HCEC 1CT (cell line): Measurements from ENCODE around the gene COMMD4.
A peak's percentile ranks its signal among the peaks of the same experiment; 100 is the strongest.

Experiments used
- DNase-seq: peaks from one replicate; pipeline ENCODE4 v3.0.0-alpha.2; 2017

The COMMD4 gene

DNA sequence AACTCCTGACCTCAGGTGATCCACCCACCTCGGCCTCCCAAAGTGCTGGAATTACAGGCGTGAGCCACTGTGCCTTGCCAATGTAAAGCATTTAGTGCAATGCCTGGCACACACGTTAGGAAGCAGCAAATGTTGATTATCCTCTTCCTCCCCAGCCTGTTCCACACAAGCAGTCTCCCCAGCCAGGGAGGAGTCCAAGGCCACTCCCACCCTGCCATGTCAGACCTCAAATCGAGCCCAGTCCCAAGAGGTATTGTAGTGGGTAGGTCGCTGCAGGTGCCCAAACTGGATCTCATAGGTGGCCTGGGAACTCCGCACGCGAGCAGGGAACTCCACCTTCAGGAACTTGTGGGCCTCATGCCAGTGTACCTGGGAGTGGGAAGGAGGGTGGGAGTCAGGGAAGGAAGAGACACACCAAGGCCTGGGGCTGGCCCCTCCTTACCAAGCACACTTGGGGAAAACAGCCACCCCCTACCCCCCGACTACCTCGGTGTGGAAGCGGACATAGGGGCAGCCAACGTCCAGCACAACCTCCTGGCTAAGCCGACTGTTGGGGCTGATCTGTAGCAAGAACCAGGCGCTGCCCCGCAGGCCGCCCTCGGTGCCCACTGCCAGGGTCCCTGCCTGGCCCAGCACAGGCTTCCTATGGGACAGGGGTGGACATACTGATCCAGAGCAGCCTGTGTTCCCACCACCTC is 22.3 kb downstream of the COMMD4 start:
- no peak for DNase-seq

GRCh38 chr15:75358771-75359536 is 23.1 kb downstream of the COMMD4 start:
- no peak for DNase-seq

GRCh38 chr15:75359537-75360250 is 23.8 kb downstream of the COMMD4 start:
- no peak for DNase-seq

GRCh38 chr15:75360391-75360790 is 24.5 kb downstream of the COMMD4 start:
- DNase-seq: no peak

GRCh38 chr15:75360856-75361255 is 25.0 kb downstream of the COMMD4 start:
- DNase-seq: no peak

DNA sequence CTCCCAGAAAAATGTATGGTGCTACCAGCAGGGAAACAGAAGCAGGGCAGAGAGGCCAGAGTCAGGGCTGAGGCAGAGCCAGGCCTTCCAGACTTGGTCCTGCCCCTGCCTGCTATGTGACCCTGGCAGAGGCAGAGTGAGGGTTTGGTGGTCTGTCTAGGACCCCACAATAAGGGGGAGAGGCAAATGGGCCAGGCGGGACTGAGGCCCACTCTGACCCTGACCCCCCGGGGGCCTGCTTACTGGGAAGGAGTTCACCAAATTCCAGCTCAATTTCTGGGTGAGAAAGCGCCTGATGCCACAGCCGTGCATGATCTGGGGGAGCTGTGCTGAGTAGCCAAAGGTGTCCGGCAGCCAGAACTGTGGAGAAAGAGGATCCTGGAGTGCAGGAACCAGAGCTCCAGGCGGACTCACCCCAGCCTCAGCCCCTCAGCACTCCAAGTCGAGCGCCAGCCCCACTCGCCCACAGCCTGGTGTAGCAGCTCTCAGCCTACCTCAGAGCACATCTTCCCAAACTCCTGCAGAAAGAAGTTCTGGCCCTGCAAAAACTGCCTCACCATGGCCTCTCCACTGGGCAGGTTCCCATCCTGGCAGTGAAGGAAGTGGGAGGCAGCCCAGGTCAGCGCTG is 25.6 kb downstream of the COMMD4 start:
- DNase-seq: no peak

DNA sequence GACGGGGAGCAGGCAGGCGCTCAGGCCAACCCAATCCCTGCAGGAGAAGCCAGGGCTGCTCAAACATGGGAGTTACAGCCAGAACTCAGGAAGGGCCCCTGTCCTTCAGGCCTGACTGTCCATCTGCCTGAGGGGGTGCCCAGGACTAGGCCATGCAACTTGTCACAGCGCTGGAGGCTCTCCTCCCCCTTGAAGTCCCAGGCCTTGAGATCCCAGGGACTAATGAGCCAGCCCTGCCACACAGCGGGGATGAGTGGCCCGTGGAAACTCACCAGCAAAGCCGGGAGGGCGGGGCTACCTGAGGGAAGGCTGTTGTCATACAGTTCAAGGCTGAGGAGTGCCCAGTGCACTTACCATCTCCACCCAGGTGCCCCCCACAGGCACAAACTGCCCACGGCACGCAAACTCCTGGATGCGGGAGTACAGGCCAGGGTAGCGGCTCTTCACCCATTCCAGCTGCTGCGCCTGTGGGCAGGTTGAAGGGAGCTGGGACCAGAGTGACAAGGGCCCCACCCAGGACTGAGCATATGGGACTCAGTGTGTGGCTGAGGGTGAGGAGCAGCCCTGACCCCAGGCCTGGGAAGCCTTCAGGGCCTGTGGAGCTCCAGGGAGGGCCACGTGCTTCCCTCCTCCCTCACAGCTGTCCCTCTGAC is 26.3 kb downstream of the COMMD4 start:
- DNase-seq: no peak

GRCh38 chr15:75362642-75363249 is 26.9 kb downstream of the COMMD4 start:
- DNase-seq: no peak

GRCh38 chr15:75363786-75364185 is 27.9 kb downstream of the COMMD4 start:
- DNase-seq: no peak

- DNase-seq: no peak
Observed at GRCh38 chr15:75364881-75365280, 29.0 kb downstream of the COMMD4 start.

DNA sequence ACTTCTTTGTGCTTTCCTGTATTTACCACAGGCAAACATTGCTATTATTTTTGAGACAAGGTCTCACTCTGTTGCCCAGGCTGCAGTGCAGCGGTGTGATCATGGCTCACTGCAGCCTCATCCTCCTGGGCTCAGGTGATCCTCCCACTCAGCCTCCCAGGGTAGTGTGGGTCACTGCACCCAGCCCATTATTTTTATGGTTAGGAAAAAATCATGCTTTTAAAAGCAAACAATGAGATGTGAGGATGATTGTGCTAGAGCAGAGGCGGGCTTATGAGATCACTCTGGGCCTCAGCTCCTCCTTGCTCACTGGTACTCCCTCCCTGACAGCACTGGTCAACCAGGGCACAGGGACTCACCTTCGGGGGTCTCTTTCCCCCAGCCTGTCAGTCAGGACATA is 30.3 kb downstream of the COMMD4 start:
- DNase-seq: no peak

DNA sequence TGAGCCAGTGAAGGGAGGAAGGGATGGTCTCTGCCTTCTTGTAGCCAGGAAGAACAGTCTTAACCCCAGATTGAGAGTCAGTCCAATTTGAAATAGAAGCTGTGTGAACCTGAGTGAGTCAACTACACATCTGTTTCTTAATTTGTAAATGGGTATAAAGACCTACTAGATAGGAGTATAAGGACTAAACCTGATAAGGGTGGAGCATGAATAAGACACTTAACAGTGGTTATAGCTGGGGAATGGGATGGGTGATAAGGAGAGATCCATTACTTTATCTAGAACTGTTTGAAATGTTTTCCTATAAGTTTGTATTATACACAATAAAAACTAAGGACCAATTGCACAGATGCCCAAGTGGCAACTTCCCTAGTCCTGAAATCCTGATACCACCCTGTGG is 31.1 kb downstream of the COMMD4 start:
- DNase-seq: no peak

DNA sequence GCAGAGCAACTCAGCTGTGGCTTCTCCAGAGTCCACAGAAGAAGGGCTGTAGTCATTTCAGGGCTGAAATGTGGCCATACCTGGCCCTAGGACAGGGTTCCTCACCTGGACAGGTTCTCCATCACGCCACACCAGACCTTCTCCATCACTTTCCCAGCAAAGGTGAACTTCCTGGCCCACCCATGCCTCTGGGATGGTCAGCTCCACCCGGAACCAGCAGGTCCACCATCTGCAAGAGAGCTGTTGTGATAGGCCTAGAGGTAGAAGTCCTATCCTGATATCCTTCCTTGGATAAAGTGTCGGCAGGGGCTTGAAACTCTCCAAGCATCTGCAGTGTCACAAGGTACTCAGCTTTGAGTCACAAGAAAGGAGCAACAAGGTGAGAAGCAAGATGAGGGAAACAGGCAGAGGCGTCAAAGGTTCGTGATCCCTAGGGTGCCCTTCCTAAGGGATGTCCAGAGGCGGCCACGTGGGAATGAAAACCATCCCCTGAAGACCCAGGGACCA is 31.6 kb downstream of the COMMD4 start:
- DNase-seq: no peak

DNA sequence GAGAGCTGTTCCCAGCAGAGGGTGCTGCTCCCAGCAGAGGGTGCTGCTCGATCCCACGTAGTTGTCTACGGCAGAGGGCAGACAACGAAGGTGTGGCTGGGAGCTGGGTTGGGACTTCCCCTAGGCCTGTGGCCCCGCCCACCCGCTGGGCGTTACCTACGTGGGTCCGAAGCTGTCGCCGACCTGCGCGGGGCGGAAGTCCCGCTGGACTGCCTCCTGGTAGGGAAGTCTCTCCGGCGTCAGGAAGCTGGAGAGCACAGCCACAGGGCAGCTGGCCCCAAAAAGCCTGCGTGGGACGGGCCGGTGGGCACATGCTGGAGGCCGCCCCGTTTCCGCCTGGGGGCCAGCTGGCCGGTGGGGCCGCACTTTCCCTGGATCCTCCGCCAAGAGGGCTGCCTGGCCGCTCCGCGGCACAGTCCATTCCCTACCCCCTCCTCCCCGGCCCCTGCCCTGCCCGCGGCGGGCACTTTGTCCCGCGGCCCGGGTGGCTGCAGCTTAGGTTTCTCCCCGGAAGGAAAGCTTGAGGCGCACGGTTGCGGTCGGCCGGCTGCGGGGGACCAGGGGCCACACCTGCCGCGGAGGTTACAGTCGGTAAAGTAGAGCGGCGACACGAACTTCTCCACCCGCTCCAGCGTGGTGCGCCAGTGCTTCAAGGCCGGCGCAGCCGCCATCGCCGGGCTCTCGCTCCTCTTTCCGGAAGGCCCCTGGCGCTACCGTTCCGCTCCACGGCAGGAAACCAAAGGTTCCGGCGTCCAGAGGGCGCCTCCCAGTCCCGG is 32.2 kb downstream of the COMMD4 start, which contains the start of gene MAN2C1:
TSS of gene MAN2C1 (minus strand) at position 695 of the 776 bp plus-strand sequence. CDS start at position 671, 24 bp downstream.
- DNase-seq: peak; percentile 94

- DNase-seq: no peak
Observed at GRCh38 chr15:75368689-75369239, 32.9 kb downstream of the COMMD4 start.

DNA sequence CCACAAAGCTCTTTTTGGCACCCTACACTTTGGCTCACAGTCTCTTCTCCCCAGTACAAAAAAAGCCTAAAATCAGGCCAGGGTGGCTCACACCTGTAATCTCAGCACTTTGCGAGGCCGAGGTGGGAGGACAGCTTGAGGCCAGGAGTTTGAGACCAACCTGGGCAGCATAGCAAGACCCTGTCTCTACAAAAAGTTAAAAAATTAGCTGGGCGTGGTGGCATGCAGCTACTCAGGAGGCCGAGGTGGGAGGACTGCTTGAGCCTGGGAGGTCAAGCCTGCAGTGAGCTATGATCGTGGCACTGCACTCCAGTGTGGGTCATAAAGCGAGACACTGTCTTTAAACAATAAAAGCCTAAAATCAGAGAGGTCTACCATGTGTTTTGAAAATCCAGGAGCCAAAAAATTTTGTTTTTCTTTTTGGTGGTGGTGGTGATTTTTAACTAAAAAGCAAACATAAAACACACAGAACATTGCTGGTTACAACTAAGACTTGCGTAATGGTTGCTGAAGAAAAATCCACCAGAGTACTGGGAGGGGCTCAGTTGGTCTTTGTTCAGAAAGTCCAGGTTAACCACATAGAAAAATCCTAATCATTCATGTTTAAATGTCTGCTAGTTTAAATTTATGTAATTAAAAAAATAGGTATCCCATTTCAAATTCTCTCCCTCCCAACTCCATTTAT is 34.2 kb downstream of the COMMD4 start:
- no peak for DNase-seq

- DNase-seq: no peak
Observed at GRCh38 chr15:75371486-75371885, 35.6 kb downstream of the COMMD4 start.

DNA sequence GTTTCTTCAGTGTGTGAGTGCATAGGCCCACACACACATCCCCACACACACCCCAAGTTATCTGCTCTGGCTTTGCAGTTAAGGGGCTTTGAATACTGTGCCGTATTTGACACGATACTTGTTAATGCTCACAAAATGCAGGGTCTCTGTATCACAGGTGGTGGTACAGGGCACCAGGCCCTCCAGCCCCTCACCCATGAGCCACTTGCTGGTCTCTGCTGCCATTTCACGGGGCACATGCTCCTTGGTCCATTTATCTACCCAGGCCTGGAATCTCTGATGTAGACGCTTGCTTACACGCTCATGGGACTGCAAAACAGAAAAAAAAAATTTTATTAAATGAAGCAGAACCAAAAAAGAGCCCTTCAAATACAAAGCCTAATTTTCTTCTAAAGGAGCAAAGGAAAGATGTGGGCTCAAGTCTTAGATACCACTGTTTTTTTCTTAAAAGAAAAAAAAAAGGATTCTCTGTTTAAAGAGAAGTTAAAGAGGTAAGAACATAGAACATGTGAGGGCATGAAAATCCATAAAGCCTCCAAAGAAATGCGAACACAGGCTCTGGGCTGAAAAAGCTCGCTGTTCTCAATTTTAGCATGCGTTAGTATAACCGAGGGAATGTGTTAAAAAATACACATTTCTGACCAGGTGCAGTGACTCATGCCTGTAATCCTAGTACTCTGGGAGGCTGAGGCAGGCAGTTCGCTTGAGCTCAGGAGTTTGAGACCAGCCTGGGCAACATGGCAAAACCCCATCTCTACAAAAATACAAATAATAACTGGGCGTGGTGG is 36.2 kb downstream of the COMMD4 start:
- no peak for DNase-seq

- no peak for DNase-seq
Observed at GRCh38 chr15:75380773-75381172, 44.9 kb downstream of the COMMD4 start.
